Measurements from ENCODE around the gene U2AF1. TPM values are rescaled to one million over a fixed set of nuclear protein-coding genes. Genes with fewer than 3 reads are reported as not detected.
"Not testable (repeated sequence)": the region's sequence is repeated elsewhere in the genome, so short reads cannot be mapped to it uniquely, and the experiment has no call there.

The U2AF1 gene
- total RNA-seq, 1 donor from 2014 or later: 11.6 TPM

DNA sequence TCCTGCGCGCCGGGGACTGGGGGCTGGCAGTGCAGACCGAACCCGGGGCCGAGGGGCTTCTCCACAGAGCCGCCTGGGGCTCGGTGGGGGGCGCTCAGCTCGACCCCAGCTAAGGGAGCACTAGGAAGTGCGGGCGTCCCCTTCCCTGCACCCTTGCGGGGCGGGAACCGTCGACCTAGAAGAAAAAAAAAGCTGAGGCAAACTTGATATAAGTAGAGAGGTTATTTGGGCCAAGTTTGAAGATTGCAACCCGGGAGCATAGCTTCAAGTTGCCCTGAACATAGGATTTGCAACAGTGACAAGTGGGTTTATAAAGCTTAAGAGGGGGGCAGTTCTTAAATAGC is 396 bp upstream of the U2AF1 start:
- H3K4me1 Mint-ChIP-seq (ENCODE audit: low read depth); H3K27ac Mint-ChIP-seq; H3K27me3 Mint-ChIP-seq (ENCODE audit: low read depth); intact Hi-C loops (cut with micrococcal nuclease); H3K9me3 Mint-ChIP-seq; H3K4me3 Mint-ChIP-seq (ENCODE audit: low read depth); H3K36me3 Mint-ChIP-seq (ENCODE audit: low read depth); DNase-seq (ENCODE audit: low spot score): not testable (repeated sequence)

DNA sequence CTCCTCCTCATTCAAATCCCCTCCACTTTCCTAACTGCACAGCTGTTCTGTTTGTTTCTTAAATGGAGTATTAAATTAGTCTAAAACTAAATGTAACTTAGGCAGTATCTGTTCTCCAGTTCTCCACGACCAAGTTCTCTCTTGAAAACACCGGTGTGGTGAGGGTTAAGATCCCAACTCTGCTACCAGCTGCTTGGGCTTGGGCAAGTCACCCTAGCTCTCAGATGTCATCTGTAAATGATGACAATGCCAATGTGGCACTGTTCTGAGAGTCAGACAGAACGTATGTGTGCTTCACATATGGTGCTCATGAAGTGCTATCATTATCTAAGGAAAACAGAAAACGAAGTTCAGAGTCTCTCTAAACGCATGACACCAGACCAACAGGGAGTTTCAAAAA is 2.7 kb downstream of the U2AF1 start:
- H3K27ac Mint-ChIP-seq; H3K9me3 Mint-ChIP-seq; intact Hi-C loops (cut with micrococcal nuclease); H3K27me3 Mint-ChIP-seq (ENCODE audit: low read depth); H3K36me3 Mint-ChIP-seq (ENCODE audit: low read depth); DNase-seq (ENCODE audit: low spot score); H3K4me1 Mint-ChIP-seq (ENCODE audit: low read depth); H3K4me3 Mint-ChIP-seq (ENCODE audit: low read depth): not testable (repeated sequence)

DNA sequence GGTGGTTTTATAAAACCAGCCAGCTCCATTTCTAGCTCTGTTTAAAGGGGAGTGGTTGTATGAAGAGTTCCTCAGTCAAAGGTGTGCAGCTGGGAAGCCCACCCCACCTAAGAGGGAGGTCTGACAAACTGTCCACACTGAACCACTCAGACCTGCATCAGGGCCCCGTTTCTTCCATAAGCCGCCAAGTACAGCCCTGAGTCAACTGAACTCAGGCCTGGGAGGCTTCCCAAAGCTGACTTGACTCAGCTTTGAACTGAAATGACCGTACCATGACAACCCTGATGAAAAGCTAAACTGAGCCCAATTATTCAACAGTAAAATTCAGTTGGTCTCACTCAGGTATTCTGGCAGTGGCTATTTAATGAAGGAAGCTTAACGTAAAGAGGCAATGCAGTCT is 5.1 kb downstream of the U2AF1 start:
- H3K4me1 Mint-ChIP-seq (ENCODE audit: low read depth); H3K27ac Mint-ChIP-seq; intact Hi-C loops (cut with micrococcal nuclease); H3K9me3 Mint-ChIP-seq; H3K27me3 Mint-ChIP-seq (ENCODE audit: low read depth); H3K36me3 Mint-ChIP-seq (ENCODE audit: low read depth); H3K4me3 Mint-ChIP-seq (ENCODE audit: low read depth); DNase-seq (ENCODE audit: low spot score): not testable (repeated sequence)

DNA sequence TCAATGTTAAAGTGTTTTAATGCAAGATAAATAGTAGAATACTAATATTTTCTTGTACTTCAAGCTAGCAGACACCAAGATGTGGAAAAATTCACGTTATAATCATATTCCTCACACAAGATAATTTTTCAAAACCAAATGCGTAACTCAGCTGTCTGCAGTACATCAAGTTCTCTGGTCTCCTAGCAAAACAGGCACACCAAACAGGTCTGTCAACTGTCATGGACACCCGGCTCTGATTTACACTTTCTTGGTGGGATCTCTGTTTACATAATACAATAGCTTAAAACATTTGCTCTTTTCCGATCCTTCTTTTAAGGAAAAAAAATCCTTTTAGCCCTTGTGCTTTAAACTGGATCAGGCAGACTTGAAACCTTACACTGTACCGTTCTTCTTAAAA is 5.7 kb downstream of the U2AF1 start:
- H3K9me3 Mint-ChIP-seq; intact Hi-C loops (cut with micrococcal nuclease); H3K36me3 Mint-ChIP-seq (ENCODE audit: low read depth); H3K27me3 Mint-ChIP-seq (ENCODE audit: low read depth); H3K4me3 Mint-ChIP-seq (ENCODE audit: low read depth); H3K4me1 Mint-ChIP-seq (ENCODE audit: low read depth); DNase-seq (ENCODE audit: low spot score); H3K27ac Mint-ChIP-seq: not testable (repeated sequence)

DNA sequence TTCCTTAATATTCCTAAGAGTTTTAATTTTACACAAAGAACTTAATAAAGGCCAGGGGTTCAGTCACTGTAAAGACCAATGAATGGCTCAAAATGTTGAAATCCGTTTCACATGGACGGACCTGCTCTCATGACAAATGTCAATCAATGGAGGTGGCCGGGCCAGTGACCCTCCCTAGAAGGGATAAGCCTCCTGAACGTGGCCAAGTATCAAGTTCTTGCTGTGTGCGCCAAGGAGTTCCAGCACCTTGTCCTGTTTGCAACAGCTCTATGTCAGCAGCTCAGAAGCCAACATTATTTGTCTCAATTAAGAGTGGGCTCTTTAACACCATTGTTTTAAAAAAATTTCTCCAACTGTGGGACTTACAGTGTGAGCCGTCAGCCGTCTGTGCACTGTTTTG is 6.4 kb downstream of the U2AF1 start:
- H3K27ac Mint-ChIP-seq; H3K36me3 Mint-ChIP-seq (ENCODE audit: low read depth); H3K4me1 Mint-ChIP-seq (ENCODE audit: low read depth); H3K27me3 Mint-ChIP-seq (ENCODE audit: low read depth); H3K9me3 Mint-ChIP-seq; H3K4me3 Mint-ChIP-seq (ENCODE audit: low read depth); intact Hi-C loops (cut with micrococcal nuclease); DNase-seq (ENCODE audit: low spot score): not testable (repeated sequence)

DNA sequence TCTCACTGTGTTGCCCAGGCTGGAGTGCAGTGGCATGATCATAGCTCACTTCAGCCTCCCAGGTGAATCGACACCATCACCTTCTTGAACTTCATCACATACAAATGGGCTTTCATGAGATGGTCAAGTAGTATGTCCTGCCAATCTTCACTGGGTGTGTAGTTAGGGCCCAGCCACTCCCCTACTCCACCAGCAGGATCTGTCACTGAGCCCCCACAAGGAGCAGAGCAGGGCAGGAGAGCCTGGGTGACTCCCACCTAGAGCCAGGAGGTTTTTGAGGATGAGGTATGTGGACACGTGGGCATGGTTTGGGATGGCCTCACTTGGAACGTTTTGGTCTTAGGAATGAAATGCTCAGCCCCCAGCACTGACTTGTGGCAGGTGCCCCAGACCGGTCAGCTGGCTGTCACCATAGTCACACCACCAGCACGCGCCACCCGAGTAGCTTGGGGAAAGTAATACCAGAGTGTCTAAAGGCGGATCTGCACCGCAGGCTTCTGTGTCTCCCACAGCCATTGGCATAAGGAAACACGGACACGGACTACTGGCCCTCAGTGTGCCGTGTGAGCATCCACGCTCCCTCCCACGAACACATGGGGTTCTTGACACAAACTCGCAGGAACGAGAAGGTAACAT is 15.3 kb downstream of the U2AF1 start:
- intact Hi-C loops (cut with micrococcal nuclease); H3K36me3 Mint-ChIP-seq (ENCODE audit: low read depth); DNase-seq (ENCODE audit: low spot score); H3K27me3 Mint-ChIP-seq (ENCODE audit: low read depth); H3K27ac Mint-ChIP-seq; H3K4me1 Mint-ChIP-seq (ENCODE audit: low read depth); H3K9me3 Mint-ChIP-seq; H3K4me3 Mint-ChIP-seq (ENCODE audit: low read depth): not testable (repeated sequence)

DNA sequence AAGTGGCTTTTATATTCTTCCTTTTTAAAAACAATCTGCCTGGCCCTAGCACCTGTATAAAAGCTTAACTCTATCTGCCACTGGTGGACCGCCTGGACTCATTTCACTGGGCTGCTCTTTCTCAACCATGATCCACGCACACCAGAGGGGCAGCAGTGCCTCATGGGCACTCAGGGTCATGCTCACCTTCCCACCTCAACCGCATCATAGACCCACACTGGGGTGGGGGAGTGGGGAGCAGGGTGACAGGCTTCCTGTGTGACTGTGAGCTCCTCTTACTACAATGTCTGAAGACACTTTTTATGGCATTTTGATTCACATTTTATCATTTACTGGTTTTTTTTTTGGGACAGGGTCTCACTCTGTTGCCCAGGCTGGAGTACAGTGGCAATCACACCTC is 16.4 kb downstream of the U2AF1 start:
- H3K4me1 Mint-ChIP-seq (ENCODE audit: low read depth); H3K27me3 Mint-ChIP-seq (ENCODE audit: low read depth); H3K9me3 Mint-ChIP-seq; H3K36me3 Mint-ChIP-seq (ENCODE audit: low read depth); H3K27ac Mint-ChIP-seq; DNase-seq (ENCODE audit: low spot score); intact Hi-C loops (cut with micrococcal nuclease); H3K4me3 Mint-ChIP-seq (ENCODE audit: low read depth): not testable (repeated sequence)

DNA sequence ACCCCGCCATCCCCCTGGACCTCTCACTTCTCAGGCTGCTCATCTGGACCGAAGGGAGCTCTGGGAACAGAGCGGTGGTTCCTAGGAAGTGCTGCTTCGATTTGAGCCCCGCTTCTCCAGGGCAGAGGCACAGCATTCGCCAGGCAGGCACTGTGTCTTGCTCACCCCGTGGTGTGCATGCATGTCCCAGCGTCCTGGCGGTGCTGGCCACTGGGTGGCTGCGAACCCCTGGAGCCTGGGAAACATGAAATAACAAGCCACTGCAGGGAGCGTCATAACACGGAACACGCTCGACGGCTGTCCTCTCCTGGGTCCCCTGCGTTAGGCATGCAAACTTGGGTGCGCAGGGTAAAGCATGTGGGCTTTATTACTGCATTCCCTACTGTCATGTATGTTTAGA is 17.9 kb downstream of the U2AF1 start:
- H3K27ac Mint-ChIP-seq; H3K9me3 Mint-ChIP-seq; intact Hi-C loops (cut with micrococcal nuclease); H3K36me3 Mint-ChIP-seq (ENCODE audit: low read depth); H3K4me1 Mint-ChIP-seq (ENCODE audit: low read depth); H3K27me3 Mint-ChIP-seq (ENCODE audit: low read depth); H3K4me3 Mint-ChIP-seq (ENCODE audit: low read depth); DNase-seq (ENCODE audit: low spot score): not testable (repeated sequence)

DNA sequence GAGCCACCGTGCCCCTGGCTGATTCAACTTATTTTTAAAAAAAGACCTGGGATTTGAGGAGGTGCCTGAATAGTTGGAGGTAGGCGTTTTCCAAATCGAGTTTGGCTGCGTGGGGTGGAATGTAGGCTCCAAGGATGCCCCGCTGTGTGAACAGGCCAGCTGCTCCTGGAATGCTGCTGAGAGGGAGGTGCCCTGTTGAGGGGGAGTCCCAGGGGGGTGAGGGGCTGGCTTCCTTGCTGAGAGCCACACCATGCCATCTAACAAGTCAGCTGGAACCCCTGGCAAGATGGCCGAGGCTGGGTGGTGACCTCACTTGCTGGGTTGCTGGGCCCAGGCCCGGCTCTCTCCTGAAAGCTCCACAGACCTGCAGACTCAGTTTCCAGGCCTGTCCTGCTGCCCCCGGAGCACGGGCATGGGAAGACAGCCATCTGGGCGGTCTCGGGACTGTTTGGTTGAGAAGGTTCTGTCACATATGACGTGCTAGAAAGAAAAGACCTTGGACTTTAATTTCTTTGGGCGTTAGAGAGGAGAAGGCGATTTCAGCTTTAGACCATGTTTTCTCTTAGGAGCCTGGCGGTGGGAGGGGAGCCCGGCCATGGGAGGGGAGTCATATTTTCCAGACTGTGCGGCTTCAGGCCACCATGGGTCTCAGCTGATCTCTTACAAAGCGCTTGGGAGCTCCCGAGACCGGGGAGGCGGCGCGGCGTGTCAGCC is 24.6 kb downstream of the U2AF1 start:
- intact Hi-C loops (cut with micrococcal nuclease): not testable (repeated sequence)

DNA sequence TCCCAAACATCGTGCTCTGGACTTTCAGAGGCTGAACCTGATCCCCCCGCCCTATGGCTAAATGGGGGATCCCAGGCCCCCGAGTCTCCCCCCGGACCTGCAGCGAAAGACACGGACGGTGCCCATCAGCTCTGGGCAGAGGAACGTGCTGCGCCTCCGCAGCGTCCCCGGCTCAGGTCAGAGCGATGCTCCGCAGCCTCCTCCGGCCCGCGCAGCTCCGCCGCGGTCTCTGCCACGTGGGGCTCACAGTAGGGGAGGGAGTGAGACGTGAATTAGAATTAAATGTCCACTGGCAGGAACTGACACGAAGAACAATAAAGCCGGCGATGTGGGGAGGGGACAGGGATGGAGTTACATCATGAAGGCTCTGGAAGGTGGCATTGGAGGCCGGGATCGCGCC is 30.7 kb downstream of the U2AF1 start:
- H3K27me3 Mint-ChIP-seq (ENCODE audit: low read depth); H3K36me3 Mint-ChIP-seq (ENCODE audit: low read depth); intact Hi-C loops (cut with micrococcal nuclease); H3K27ac Mint-ChIP-seq; DNase-seq (ENCODE audit: low spot score); H3K4me1 Mint-ChIP-seq (ENCODE audit: low read depth); H3K9me3 Mint-ChIP-seq; H3K4me3 Mint-ChIP-seq (ENCODE audit: low read depth): not testable (repeated sequence)

More for the DNA sequence above, 24.6 kb downstream of the U2AF1 start:
- H3K9me3 Mint-ChIP-seq; DNase-seq (ENCODE audit: low spot score); H3K36me3 Mint-ChIP-seq (ENCODE audit: low read depth); H3K27me3 Mint-ChIP-seq (ENCODE audit: low read depth); H3K4me3 Mint-ChIP-seq (ENCODE audit: low read depth); H3K27ac Mint-ChIP-seq; H3K4me1 Mint-ChIP-seq (ENCODE audit: low read depth): not testable (repeated sequence)

DNA sequence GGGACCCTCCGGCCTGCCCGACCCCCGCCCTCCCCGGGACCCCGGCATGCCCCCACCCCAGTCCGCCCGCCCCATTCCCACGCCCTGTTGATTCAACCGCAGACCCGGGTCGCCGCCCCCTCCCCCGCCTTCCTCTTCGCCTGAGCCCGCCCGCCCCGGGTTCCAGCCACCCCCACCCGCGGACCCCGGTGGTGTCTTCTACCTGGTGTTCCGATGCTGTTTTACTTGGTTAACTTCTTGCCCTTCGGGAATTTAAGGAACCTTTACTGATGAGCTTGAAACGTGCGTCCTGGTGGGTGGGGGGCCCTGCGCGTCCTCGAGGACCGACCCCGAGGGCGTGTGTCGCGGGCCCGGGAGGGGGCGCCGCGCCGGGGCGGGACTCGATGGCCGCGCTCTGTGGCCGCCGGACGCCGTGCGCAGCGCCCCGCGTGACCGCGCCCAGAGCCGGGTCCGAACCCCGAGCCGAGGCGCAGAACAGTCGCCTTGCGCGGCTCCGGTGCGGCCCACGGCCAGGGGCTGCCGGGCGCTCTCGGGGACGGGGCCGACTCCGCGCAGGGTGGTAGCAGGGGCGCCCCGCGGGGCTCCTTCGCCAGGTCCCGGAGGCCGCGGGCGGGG is 31.2 kb downstream of the U2AF1 start:
- intact Hi-C loops (cut with micrococcal nuclease); H3K36me3 Mint-ChIP-seq (ENCODE audit: low read depth); H3K27me3 Mint-ChIP-seq (ENCODE audit: low read depth); H3K4me3 Mint-ChIP-seq (ENCODE audit: low read depth); DNase-seq (ENCODE audit: low spot score); H3K4me1 Mint-ChIP-seq (ENCODE audit: low read depth); H3K27ac Mint-ChIP-seq; H3K9me3 Mint-ChIP-seq: not testable (repeated sequence)

DNA sequence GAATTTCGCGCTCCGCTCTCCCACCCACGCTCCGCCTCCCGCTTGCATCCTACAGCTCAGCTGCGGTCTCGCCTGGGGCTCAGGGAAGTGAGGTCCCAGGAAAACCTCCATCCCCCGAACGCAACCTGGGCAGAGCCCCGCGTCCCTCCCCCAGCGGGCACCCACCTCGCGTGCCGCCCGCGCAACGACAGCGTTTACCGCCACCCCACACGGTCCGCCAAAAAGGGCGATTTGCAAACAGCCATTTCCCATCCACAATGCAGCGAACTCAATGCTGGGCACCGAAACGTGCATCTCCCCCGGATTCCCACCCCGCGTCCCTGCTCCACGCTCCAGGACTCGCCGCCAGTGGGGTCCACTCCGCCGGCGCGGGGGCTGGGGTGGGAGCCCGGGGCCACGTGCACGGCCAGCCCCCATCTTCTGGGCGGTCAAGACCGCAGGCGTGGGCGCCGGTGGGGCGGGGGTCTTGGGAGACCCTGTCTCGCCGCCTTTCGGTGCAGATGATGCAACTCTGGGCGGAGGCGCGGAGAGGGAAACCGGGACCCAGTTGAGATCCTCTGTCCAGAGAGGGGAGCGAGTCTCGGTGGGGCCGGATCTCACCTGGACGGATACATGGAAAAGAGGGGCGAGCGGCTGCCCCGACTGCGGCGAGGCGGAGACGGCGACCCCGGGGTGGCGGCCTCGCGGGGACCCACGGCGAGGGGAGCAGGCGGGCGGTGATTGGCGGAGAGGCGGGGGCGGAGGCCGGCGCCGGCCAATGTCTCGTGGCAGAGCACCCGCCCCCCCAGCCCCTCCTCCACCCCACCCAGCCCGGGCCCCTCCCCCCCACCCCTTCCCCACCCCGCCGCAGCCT is 32.0 kb downstream of the U2AF1 start, which contains the start of gene CBS:
CBS (minus strand) TSS at position 666 of the 853 bp plus-strand sequence. CDS start 3,642 bp downstream, outside the sequence.
- intact Hi-C loops (cut with micrococcal nuclease); H3K27me3 Mint-ChIP-seq (ENCODE audit: low read depth); H3K4me3 Mint-ChIP-seq (ENCODE audit: low read depth); H3K36me3 Mint-ChIP-seq (ENCODE audit: low read depth); DNase-seq (ENCODE audit: low spot score); H3K27ac Mint-ChIP-seq; H3K9me3 Mint-ChIP-seq; H3K4me1 Mint-ChIP-seq (ENCODE audit: low read depth): not testable (repeated sequence)

Data from activated T-helper 2 cell treated with anti-CD3 and anti-CD28 coated beads, Interferon-gamma antibody, Interleukin-2, Interleukin-4, amounts not matched to agents 10 μg/mL and 5 μg/mL and 100 μg/mL, durations not matched to agents 14 hours and 24 hours and 36 hours (primary cell).